ENCODE measurements around the gene NUDT8. TPM values are rescaled to one million over a fixed set of nuclear protein-coding genes. Genes with fewer than 3 reads are reported as not detected.

Gene NUDT8
- total and polyA plus RNA-seq, 9 of the 15 experiments (the other 6 are each of a cell fraction or from before 2014, with no cell fraction given), result 0.23 to 27.8 (median 5.0) TPM

- no peak for TF ChIP-seq GTF3C2 (IDR thresholded peaks at IDR 0.05; ENCODE audit: borderline replicate concordance, extremely low read depth, insufficient read length)
These were observed 648 bp upstream of the NUDT8 start (continued) for GRCh38 chr11:67630228-67630942.

GRCh38 chr11:67628710-67629385 is 889 bp downstream of the NUDT8 start:
- POLR2A ChIA-PET, result interaction anchor here (0.7 to 5.2 kb wide), 12 partner anchors 9 to 283 kb away, joined by 3 to 36 read pairs (median 4); partner anchors contain the start of gene PPP1CA

More at GRCh38 chr11:67628710-67629385, 889 bp downstream of the NUDT8 start:
- peak overlapping the region; percentile 83 for H3K4me2 ChIP-seq (ENCODE audit: insufficient read depth, low read length)
- peaks cover 15% of the 10 kb centered on the region; the same call in 1 of the 3 replicates for H3K36me3 ChIP-seq (ENCODE audit: control insufficient read depth, insufficient read depth, low read length)
- no peaks in the 10 kb centered on the region for H3K9me3 ChIP-seq (replicated peaks; ENCODE audit: control insufficient read depth, insufficient read depth, low read depth, low read length)
- FAIRE-seq, result no peak
- intact Hi-C loops (cut with micrococcal nuclease), result loop anchor here (2.0 kb wide), 1 partner anchor 56 kb away; no protein-coding TSS in a partner anchor
- no peaks in the 10 kb centered on the region for H3K27me3 ChIP-seq (ENCODE audit: control insufficient read depth in 2 of 2, insufficient read depth in 2 of 2, low read length in 2 of 2)
- TSS peak; percentile 55 for BruUV-seq (replicated peaks)
- H3K27ac ChIP-seq (ENCODE audit: extremely low read depth, low read depth, low read length), result peak overlapping the region; percentile 88; the same call in 2 of the 3 replicates
- in situ Hi-C loops (cut with MboI), result no loop called here
- CTCF ChIA-PET (ENCODE audit: low intra/inter-chr PET ratio), result interaction anchor here (0.7 kb wide), 1 partner anchor 31 kb away, joined by 3 read pairs; no protein-coding TSS in a partner anchor
- ATAC-seq, result no peak
- 0 out of 2 replicates have a peak, but pooled peaks have one; percentile 3 for TF ChIP-seq USF1 (CRISPR knock-in tag; IDR thresholded peaks at IDR 0.05)
- no peak for TF ChIP-seq MCM2 (IDR thresholded peaks at IDR 0.05; ENCODE audit: low read depth)
- TF ChIP-seq GTF2E2 (tag; IDR thresholded peaks at IDR 0.05), result no peak
- TF ChIP-seq TOE1 (IDR thresholded peaks at IDR 0.05; ENCODE audit: borderline replicate concordance), result 0 out of 2 replicates have a peak, but pooled peaks have one; percentile 37
- no peak for TF ChIP-seq TOE1 (CRISPR knock-in tag; IDR thresholded peaks at IDR 0.05; ENCODE audit: borderline replicate concordance, low read depth)
- TF ChIP-seq CHD2 (IDR thresholded peaks at IDR 0.05; ENCODE audit: low read depth, low read length), result 0 out of 2 replicates have a peak, but pooled peaks have one; percentile 20
- no peak for TF ChIP-seq ERF (CRISPR knock-in tag; IDR thresholded peaks at IDR 0.05)
- H2AFZ ChIP-seq (ENCODE audit: low read depth, low read length), result peak overlapping the region; percentile 64; the same call in 1 of the 2 replicates
- peak overlapping the region; percentile 60 for H3K4me3 ChIP-seq
- 23% methylated on average over 18 of the region's 25 CpGs for WGBS (ENCODE audit: insufficient coverage, low coverage, missing lambda C conversion rate)
- H3K79me2 ChIP-seq (ENCODE audit: control insufficient read depth, insufficient read depth, low read length), result no peaks in the 10 kb centered on the region
- no peaks in the 10 kb centered on the region for H4K20me1 ChIP-seq (replicated peaks; ENCODE audit: control insufficient read depth, insufficient read depth, low read length)
- peaks cover 10 to 62% of the 10 kb centered on the region in 2 experiments for H3K4me1 ChIP-seq (replicated peaks in 1 of 2; ENCODE audit: control insufficient read depth in 2 of 2, insufficient read depth in 2 of 2, low read length in 2 of 2)
- no peak for DNase-seq (ENCODE audit: extremely low read depth in 1 of 4, low spot score in 3 of 4)
- H3K9ac ChIP-seq (ENCODE audit: insufficient read depth in 1 of 2, low read depth in 2 of 2, low read length in 2 of 2), result peak overlapping the region; percentile 81 to 98
- no peaks in the 10 kb centered on the region for H3K9me1 ChIP-seq (ENCODE audit: control insufficient read depth, insufficient read depth, low read length)

All from K562 (cell line).